Caco-2 (cell line): Measurements from ENCODE around the gene FAM174C. TPM values are rescaled to one million over a fixed set of nuclear protein-coding genes. Genes with fewer than 3 reads are reported as not detected.

ENCODE experiments used
- BruUV-seq: library from RNA; stranded (reverse); fragments of 400-500 nt; replicated peaks from 2 replicates; lab custom pipeline; 2021; lab: Mats Ljungman, UMichigan
- CTCF ChIA-PET: fragments of 300-600 bp; sonication (Branson Sonifier 250); formaldehyde crosslinking; loops from one replicate; lab custom pipeline; 2022; ENCODE audit warnings: antibody characterized with exemption; lab: Charles Lee
- POLR2A ChIA-PET: fragments of 300-600 bp; sonication (Branson Sonifier 250); formaldehyde crosslinking; loops from one replicate; lab custom pipeline; 2022; ENCODE audit warnings: antibody characterized with exemption; lab: Charles Lee
- DNase-seq, 2 experiments: peaks; one replicate each; pipeline versions ENCODE4 v3.0.0 to v3.0.0-alpha.2; 2020 to 2022
- H3K27me3 ChIP-seq: replicated peaks from 2 replicates; pipeline ENCODE4 v1.6.0; 2011; ENCODE audit warnings: low read length; ENCODE audit not compliant: control insufficient read depth, insufficient read depth
- H3K36me3 ChIP-seq: 2 replicates; pipeline ENCODE4 v1.5.1; 2011; ENCODE audit warnings: low read length; ENCODE audit not compliant: control insufficient read depth, insufficient read depth
- H3K4me1 ChIP-seq: fragments of 250-450 bp; sonication (Bioruptor Pico); 2 replicates; pipeline ENCODE4 v1.5.1; 2020; ENCODE audit warnings: mild to moderate bottlenecking
- H3K4me3 ChIP-seq: 2 replicates; pipeline ENCODE4 v1.5.1; 2011; ENCODE audit warnings: low read depth, mild to moderate bottlenecking, control low read depth, low read length
- H3K9me3 ChIP-seq: fragments of 250-450 bp; sonication (Bioruptor Pico); 2 replicates; pipeline ENCODE4 v1.5.1; 2020; ENCODE audit warnings: mild to moderate bottlenecking, moderate library complexity
- H3K27ac Mint-ChIP-seq: one replicate; pipeline ENCODE4 v1.8.0; 2022; ENCODE audit warnings: mixed read lengths; ENCODE audit not compliant: unreplicated experiment
- H3K27me3 Mint-ChIP-seq: one replicate; pipeline ENCODE4 v1.8.0; 2022; ENCODE audit warnings: mixed read lengths; ENCODE audit not compliant: insufficient read depth, unreplicated experiment
- H3K36me3 Mint-ChIP-seq: one replicate; pipeline ENCODE4 v1.8.0; 2022; ENCODE audit warnings: mild to moderate bottlenecking, mixed read lengths; ENCODE audit not compliant: insufficient read depth, unreplicated experiment
- H3K4me1 Mint-ChIP-seq: one replicate; pipeline ENCODE4 v1.8.0; 2022; ENCODE audit warnings: low read depth, mixed read lengths; ENCODE audit not compliant: unreplicated experiment
- H3K4me3 Mint-ChIP-seq: one replicate; pipeline ENCODE4 v1.8.0; 2022; ENCODE audit warnings: mild to moderate bottlenecking, moderate library complexity, mixed read lengths; ENCODE audit not compliant: unreplicated experiment
- H3K9me3 Mint-ChIP-seq: one replicate; pipeline ENCODE4 v1.8.0; 2022; ENCODE audit warnings: mixed read lengths; ENCODE audit not compliant: unreplicated experiment
- intact Hi-C: fragments of 100-400 bp; cut with micrococcal nuclease; formaldehyde crosslinking; loops from one replicate; pipeline ENCODE4 v1.10.0; 2022; ENCODE audit not compliant: unreplicated experiment
- total RNA-seq: library from RNA; stranded (reverse); gene quantifications from 2 replicates; pipeline ENCODE4 v1.2.3, GENCODE V29; 2022
- TF ChIP-seq, protein P1 (sequence below), 2 experiments: fragments of 200-600 bp in 1 of 2; IDR thresholded peaks; 1 replicate in 1 of 2; 2 replicates in 1 of 2; pipeline versions ENCODE4 v1.5.1 to v1.8.0; 2011 to 2022; ENCODE audit warnings: antibody characterized with exemption in 1 of 2, control low read depth in 1 of 2, inconsistent platforms in 1 of 2, low read depth in 1 of 2, low read length in 1 of 2, mild to moderate bottlenecking in 1 of 2, moderate library complexity in 1 of 2; ENCODE audit not compliant: insufficient read depth in 1 of 2, severe bottlenecking in 1 of 2, unreplicated experiment in 1 of 2

The FAM174C gene
- total RNA-seq, 1 experiment from 2014 or later, result 51.0 TPM

- TF ChIP-seq, protein P1, sequence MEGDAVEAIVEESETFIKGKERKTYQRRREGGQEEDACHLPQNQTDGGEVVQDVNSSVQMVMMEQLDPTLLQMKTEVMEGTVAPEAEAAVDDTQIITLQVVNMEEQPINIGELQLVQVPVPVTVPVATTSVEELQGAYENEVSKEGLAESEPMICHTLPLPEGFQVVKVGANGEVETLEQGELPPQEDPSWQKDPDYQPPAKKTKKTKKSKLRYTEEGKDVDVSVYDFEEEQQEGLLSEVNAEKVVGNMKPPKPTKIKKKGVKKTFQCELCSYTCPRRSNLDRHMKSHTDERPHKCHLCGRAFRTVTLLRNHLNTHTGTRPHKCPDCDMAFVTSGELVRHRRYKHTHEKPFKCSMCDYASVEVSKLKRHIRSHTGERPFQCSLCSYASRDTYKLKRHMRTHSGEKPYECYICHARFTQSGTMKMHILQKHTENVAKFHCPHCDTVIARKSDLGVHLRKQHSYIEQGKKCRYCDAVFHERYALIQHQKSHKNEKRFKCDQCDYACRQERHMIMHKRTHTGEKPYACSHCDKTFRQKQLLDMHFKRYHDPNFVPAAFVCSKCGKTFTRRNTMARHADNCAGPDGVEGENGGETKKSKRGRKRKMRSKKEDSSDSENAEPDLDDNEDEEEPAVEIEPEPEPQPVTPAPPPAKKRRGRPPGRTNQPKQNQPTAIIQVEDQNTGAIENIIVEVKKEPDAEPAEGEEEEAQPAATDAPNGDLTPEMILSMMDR (IDR thresholded peaks at IDR 0.05; ENCODE audit: insufficient read depth in 1 of 2, low read depth in 1 of 2, low read length in 1 of 2, severe bottlenecking in 1 of 2, unreplicated experiment in 1 of 2), result peak in 1 of 2 experiments; percentile 3
- peak overlapping the region; percentile 96 for H3K4me3 Mint-ChIP-seq
- H3K27me3 Mint-ChIP-seq, result no peaks in the 10 kb centered on the region
- DNase-seq, result no peak
- intact Hi-C loops, result loop anchor here (1.0 kb wide), 1 partner anchor 13 kb away; no protein-coding TSS in a partner anchor
- Histone ChIP-seq H3K4me3 (peak overlapping the region; percentile 62), H3K4me1 (peaks cover 36% of the 10 kb centered on the region), H3K27me3 (no peaks in the 10 kb centered on the region), H3K9me3 (no peaks in the 10 kb centered on the region), H3K36me3 (peaks cover 17% of the 10 kb centered on the region)
- peaks cover 12% of the 10 kb centered on the region for H3K4me1 Mint-ChIP-seq
- BruUV-seq, result no TSS peak
- ChIA-PET CTCF (interaction anchor here (0.6 to 2.2 kb wide), 5 partner anchors 9 to 755 kb away, joined by 3 to 37 read pairs (median 4); partner anchors contain the start of gene CIRBP), POLR2A (interaction anchor here (0.6 to 2.3 kb wide), 5 partner anchors 9 to 85 kb away, joined by 3 to 61 read pairs (median 8); partner anchors contain the start of gene CIRBP)
- peaks cover 94% of the 10 kb centered on the region for H3K36me3 Mint-ChIP-seq
- peak overlapping the region; percentile 91 for H3K27ac Mint-ChIP-seq
- no peaks in the 10 kb centered on the region for H3K9me3 Mint-ChIP-seq
Observed at GRCh38 chr19:1252821-1253513, 22.4 kb upstream of the FAM174C start.

GRCh38 chr19:1253514-1254080 is 21.7 kb upstream of the FAM174C start:
- H3K4me3 ChIP-seq, result peak overlapping the region; percentile 62
- Mint-ChIP-seq H3K27me3 (no peaks in the 10 kb centered on the region), H3K36me3 (peaks cover 96% of the 10 kb centered on the region), H3K4me3 (peak overlapping the region; percentile 96), H3K4me1 (peaks cover 12% of the 10 kb centered on the region), H3K27ac (peak overlapping the region; percentile 91), H3K9me3 (no peaks in the 10 kb centered on the region)
- BruUV-seq, result no TSS peak
- peaks cover 38% of the 10 kb centered on the region for H3K4me1 ChIP-seq
- peaks cover 17% of the 10 kb centered on the region for H3K36me3 ChIP-seq
- ChIA-PET CTCF (interaction anchor here (1.4 to 2.2 kb wide), 3 partner anchors 9 to 15 kb away, joined by 3 to 37 read pairs (median 22); partner anchors contain the start of gene CIRBP), POLR2A (interaction anchor here (1.0 to 2.3 kb wide), 4 partner anchors 8 to 16 kb away, joined by 6 to 61 read pairs (median 22); partner anchors contain the start of gene CIRBP)
- intact Hi-C loops, result loop anchor here (1.0 kb wide), 1 partner anchor 13 kb away; no protein-coding TSS in a partner anchor
- DNase-seq, result peak; percentile 95
- no peaks in the 10 kb centered on the region for H3K9me3 ChIP-seq
- no peaks in the 10 kb centered on the region for H3K27me3 ChIP-seq
- TF ChIP-seq, protein P1 (IDR thresholded peaks at IDR 0.05; ENCODE audit: insufficient read depth in 1 of 2, low read depth in 1 of 2, low read length in 1 of 2, severe bottlenecking in 1 of 2, unreplicated experiment in 1 of 2), result no peak

DNA sequence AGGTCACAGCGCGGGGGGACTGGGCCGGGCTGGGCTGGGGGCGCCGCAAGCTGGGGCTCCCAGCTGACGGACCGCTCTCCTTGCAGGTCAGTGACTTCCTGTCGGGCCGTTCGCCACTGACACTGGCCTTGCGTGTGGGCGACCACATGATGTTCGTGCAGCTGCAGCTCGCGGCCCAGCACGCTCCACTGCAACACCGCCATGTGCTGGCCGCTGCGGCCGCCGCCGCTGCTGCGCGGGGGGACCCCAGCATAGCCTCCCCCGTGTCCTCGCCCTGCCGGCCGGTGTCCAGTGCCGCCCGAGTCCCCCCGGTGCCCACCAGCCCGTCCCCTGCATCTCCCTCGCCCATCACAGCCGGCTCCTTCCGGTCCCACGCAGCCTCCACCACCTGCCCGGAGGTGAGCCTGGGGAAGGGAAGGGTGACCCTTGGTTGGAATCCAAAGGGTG is 21.2 kb upstream of the FAM174C start:
- BruUV-seq, result no TSS peak
- POLR2A ChIA-PET, result interaction anchor here (1.0 to 2.3 kb wide), 3 partner anchors 10 to 15 kb away, joined by 6 to 61 read pairs (median 37); partner anchors contain the start of gene CIRBP
- peak overlapping the region; percentile 27 for H3K4me3 Mint-ChIP-seq
- no peak for DNase-seq
- no peaks in the 10 kb centered on the region for H3K9me3 ChIP-seq
- no peaks in the 10 kb centered on the region for H3K27me3 Mint-ChIP-seq
- H3K9me3 Mint-ChIP-seq, result no peaks in the 10 kb centered on the region
- peak overlapping the region; percentile 1; the same call in 1 of the 2 replicates for H3K4me3 ChIP-seq
- intact Hi-C loops, result no loop called here
- TF ChIP-seq, protein P1 (IDR thresholded peaks at IDR 0.05; ENCODE audit: insufficient read depth in 1 of 2, low read depth in 1 of 2, low read length in 1 of 2, severe bottlenecking in 1 of 2, unreplicated experiment in 1 of 2), result no peak
- H3K27me3 ChIP-seq, result no peaks in the 10 kb centered on the region
- H3K36me3 ChIP-seq, result peaks cover 17% of the 10 kb centered on the region
- H3K4me1 ChIP-seq, result peaks cover 42% of the 10 kb centered on the region
- peak overlapping the region; percentile 91 for H3K27ac Mint-ChIP-seq
- H3K4me1 Mint-ChIP-seq, result peaks cover 12% of the 10 kb centered on the region
- peaks cover 98% of the 10 kb centered on the region for H3K36me3 Mint-ChIP-seq
- CTCF ChIA-PET, result interaction anchor here (1.8 to 2.2 kb wide), 2 partner anchors 10 to 12 kb away, joined by 22 to 37 read pairs; no protein-coding TSS in a partner anchor
